Stimulated activated CD4-positive, alpha-beta T cell treated with anti-CD3 and anti-CD28 coated beads, Interleukin-2, amount 100 ng/mL, for 4 hours (primary cell): ENCODE results near the gene NAV2.
A peak's percentile ranks its signal among the peaks of the same experiment; 100 is the strongest.

Experiments
- DNase-seq: peaks from one replicate; pipeline ENCODE4 v3.0.0-alpha.2; 2020; ENCODE audit warnings: low read depth

Gene NAV2

DNA sequence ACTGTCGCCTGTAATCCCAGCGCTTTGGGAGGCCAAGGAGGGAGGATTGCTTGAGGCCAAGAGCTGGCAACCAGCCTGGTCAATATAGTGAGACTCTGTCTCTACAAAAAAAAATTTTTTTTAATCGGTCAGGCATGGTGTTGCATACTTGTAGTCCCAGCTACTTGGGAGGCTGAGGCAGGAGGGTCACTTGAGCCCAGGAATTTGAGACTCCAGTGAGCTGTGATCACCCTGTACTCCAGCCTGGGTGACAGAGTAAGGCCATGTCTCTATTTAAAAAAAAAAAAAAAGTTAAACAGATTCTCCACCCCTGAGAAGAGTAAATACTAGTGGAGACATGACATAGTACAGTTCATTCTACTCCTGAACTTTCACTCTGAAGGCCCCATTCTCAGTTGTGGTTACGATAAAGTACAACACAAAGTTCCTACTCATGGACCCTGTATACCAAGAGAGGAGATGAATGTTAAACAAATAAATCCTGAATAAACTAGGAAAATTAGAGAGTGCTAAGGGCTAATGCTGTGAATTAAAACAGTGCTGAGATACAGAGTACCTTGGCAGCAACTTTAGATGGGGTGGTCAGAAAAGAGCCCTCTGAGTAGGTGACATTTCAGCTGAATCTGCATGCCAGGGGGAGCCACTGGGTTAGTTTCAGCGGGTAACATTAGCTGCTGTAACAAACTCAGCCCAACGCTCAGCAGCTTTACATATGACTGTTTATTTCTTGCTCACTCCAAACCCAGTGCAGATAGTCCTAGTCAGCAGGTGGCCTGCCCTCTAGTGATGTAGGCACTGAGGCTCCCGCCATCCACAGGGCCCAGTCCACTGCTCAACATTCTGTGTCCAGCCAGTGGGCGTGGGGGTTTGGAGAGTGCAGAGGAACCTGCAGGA is 372.5 kb downstream of the NAV2 start:
- DNase-seq: no peak

- DNase-seq: no peak
These were observed 373.3 kb downstream of the NAV2 start for GRCh38 chr11:20085918-20086317.

GRCh38 chr11:20087118-20087521 is 374.5 kb downstream of the NAV2 start:
- no peak for DNase-seq

- no peak for DNase-seq
These were observed 376.0 kb downstream of the NAV2 start for GRCh38 chr11:20088397-20089225.

DNA sequence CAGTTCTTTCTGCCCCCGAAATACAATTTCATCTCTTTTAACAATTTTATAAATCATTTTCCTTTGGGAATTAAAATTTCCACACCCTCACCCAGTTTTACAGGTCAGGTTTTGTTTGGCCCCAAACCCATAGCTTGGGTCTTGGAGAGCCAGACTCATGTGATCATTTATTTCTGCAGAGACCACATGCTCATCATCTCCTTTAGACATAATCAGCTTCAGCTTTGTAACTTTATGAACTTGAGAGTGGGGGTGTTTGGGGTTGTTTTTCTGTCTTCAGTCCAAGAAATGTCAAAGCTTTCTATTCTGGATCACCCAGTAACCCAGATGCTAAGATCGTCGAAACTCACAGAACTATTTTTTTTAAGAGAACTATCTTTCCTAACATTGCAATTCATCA is 376.7 kb downstream of the NAV2 start:
- no peak for DNase-seq

DNA sequence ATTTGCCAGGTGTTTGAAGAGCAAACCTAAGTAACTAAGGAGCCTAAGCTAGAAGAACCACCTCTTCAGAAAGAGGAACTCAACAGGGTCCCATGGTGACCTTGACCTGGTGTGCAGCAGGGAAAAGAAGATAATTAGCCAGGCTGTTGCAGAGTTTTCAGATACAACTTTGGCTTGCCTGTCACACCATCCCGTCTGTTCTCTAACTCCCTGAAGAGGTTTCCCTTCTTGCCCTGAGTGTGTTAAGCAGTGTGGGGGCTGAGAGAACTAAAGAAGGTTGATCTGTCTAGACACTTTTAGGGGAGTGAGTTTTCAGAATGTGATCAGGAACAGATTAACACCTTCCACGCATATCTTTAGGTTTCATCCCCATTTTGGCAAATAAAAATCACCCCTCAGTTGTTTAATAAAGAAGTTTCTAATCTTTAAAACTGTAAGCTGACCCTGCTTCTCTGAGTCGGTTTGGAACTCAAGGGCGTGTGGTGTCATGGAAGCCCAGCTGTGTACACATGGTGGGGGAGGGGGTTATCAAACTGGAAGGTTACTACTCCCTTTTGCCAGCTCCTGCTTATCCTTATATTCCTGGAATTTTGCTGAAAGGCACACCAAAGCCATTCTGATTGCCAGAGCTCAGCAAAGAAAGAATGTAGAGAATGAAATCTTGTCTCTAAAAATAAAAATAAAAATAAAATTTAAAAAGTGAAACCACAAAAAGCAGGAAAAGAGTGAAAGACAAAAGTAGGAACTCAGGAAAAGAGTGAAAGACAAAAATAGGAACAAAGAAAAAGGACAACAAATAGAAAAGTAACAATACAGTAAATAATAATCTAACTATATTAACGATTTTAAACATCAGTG is 377.4 kb downstream of the NAV2 start:
- DNase-seq: no peak

DNA sequence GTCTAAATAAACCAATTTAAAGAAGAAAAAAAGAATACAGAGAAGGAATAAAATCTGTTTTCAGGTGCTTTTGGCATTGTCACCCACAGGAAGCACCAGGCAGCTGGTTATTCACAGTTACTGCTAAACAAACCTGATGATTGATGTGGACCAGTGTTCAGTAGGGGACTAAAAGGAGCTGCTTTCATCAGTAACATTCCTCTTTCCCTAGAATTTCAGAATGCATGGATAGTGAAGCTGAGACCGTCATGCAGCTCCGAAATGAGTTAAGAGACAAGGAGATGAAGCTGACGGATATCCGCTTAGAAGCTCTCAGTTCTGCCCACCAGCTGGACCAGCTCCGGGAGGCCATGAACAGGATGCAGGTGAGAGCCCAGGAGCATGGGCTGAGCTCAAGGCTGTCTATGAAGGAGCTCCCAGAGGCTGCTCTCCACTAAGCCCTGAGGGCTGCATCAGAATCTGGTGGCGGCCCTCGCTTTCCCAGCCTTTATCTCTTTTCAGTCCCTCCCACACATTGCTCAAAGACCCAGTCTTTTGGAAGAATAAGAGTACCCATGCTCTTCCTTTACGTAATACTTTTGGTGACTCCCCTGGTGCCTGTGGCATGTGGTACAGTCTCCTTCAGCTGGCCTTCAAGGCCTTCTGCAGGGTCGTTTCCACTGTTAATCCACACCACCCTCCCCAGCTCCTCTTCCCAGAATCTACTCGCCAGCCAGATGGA is 378.2 kb downstream of the NAV2 start:
- no peak for DNase-seq

- DNase-seq: no peak
These were observed 381.1 kb downstream of the NAV2 start for GRCh38 chr11:20093775-20094174.

DNA sequence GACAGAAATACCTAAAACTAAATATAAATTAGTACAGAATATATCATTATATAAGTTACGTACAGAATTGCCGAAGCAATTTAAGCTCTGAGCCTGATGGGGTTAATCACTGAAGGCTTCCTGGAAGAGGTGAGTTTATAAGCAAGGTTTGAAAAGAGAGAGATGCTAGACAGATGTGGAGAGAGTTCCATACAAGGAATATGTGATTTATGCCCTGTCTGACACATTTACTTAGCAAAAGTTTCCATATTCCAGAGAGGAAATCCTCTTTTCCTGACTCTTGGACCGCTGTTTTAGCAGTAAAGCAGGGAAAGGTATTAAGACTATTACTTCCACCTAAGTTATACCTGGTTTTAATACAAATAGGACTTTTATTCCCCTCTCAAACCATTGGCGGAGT is 382.6 kb downstream of the NAV2 start:
- no peak for DNase-seq

DNA sequence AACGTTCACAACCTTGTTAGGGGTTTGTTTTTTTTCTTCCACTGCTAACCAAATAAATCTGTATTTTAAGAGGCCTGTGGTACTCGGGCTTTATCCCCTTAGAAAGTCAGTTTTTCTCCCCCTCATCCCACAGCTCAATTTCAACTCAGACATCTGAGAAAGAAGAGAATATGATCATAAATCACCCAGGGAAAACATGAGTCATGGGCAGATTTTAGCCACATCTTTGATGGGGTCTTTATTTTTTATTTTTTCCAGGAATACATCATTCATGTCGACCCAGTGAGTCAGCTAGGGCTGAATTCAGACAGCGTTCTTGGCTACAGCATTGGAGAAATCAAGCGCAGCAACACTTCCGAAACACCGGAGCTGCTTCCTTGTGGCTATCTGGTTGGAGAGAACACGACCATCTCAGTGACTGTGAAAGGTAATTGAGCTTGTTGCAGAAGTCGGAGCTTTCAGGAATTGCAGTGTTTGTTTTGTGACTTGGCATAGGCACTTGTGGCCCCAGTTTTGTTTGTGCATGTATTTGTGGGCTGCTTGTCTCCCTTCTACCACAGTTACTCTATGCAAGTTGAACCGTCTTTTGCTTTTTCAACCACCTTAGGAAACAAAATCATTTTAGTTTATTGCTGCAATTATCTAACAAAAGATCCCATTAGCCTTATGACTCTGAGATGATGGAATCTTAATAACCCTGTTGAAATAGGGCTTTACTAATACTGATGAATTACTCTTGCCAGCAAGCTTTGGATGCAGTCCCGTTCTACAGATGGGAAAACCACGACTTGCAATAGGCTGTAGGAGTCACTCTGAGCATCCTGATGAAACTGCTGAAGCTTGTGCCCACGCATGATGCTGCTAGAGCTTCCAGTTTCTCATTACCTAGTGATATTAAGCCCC is 384.9 kb downstream of the NAV2 start:
- DNase-seq: no peak

- no peak for DNase-seq
These were observed 386.9 kb downstream of the NAV2 start for GRCh38 chr11:20099527-20099926.

DNA sequence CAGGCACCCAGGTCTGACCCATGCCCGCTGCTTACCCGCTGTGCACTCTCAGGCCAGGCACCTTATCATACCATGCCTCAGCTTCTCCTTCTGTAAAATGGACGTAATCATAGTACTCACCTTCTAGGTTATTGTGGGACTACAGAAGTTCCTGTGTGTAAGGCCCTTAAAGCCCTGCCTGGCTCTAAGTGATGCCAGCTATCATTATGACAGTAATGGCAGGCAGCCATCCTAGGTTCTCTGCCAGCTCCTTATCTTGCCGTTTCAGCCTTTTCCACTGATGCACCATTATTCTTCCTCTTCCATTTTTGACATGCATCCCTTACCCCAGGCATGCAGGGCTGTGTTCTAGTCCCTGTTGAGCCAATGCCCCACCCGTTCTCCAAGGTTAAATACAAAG is 389.8 kb downstream of the NAV2 start:
- DNase-seq: no peak

DNA sequence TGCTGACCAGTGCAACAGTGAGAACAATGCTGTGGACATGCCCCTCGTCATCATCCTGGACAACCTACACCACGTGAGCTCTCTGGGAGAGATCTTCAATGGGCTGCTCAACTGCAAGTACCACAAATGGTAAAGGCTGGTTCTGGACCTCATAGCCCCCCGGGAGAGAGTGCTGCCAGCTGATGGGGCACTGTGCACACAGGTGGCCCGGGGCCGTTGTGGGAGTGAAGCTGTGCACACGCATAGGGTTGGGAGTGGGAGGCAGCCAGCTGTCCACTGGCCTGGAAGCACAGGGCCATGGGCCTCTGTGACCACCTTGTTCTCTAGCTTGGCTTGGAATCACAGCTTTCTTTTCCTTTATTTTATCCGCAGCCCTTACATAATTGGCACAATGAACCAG is 390.6 kb downstream of the NAV2 start:
- no peak for DNase-seq

GRCh38 chr11:20105427-20105826 is 392.8 kb downstream of the NAV2 start:
- no peak for DNase-seq

- no peak for DNase-seq
These were observed 397.3 kb downstream of the NAV2 start for GRCh38 chr11:20109731-20110445.

GRCh38 chr11:20110908-20111669 is 398.5 kb downstream of the NAV2 start:
- peak; percentile 16 for DNase-seq

GRCh38 chr11:20111871-20112270 is 399.2 kb downstream of the NAV2 start:
- no peak for DNase-seq

DNA sequence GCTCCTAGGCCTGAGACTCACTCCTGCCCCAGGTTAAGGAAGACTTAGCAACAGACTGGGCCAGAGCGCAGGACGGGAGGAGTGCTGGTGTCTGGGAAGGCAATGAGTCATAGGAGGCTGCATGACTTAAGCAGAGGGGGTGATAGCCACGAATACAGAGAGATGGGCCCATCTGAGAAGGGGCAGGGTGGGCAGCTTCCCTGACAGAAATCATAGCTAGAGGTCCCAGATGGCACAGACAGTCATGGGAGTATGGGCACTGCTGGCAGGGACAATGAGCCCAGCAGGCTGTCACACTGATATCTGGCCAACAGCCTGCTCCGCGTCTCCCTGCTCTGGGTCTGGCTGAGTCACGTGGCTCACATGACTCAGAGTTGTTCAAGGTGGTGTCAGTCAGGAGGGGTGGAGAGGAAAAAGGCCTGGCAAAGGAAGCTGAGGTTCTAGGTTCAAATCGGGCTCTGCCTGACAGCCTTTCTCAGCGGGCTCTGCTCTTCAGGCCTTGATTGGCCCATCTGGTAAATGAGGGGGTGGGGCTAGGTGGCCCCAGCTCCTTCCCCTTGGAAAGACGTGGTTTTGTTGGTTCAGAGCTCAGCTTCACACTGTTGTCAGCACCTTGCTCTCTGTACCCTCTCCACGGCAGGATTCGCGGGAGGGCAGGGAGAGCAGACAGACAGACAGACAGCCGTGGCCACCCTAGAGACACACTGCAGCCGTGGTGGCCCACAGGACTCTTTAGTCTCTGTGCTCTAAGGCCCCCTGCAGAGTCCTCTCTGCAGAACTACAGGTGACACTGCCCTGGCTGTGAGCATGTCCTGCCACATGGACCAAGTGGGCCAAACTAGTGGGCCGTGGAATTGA is 399.9 kb downstream of the NAV2 start:
- no peak for DNase-seq
